Measurements from ENCODE around the gene PLCB2.

PLCB2 gene

DNA sequence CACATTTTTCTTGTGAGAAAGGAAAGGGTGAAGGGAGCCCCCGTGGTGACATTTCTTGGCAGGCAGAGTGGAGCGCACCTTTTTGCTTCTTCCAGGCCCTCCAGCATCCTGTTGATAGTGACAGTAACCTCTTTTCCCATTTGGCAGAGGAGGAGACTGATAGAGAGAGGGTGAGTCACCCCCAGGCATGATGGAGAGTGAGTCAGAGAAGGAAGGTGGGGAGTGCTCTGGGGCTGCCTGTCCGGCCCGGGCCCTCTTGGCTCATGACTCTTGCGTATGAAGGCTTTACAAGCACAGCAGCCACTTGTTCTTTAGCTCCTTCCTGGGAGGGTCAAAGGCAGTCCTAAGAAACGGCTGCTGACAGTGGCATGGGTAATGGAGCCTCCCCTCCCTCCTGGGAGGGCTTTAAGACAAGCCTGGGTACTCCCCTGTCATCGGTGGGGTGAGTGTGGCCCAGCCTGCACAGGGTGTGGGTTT, 40.9 kb downstream of the PLCB2 start:
- no peak for DNase-seq

- DNase-seq: no peak
These were observed 41.9 kb downstream of the PLCB2 start for GRCh38 chr15:40265875-40266274.

DNA sequence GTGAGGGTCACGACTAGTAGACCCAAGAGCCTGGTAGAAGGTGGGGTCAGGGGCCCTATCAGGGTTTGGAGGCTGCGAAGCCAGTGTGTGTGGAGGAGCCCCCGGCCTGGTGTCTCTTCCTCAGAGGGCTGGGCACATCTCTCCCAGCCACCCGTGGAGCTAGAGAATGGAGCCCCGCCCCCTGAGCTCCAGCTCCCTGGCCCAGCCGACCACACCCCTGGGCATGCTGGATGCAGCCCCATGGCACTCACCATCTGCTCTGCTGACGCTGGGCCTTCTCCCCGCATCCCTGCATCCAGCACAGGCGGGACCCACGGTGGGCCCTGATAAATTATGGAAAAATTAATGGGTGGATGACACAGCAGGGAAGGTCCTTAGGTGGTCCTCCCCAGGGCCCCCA, 42.4 kb downstream of the PLCB2 start:
- no peak for DNase-seq

DNA sequence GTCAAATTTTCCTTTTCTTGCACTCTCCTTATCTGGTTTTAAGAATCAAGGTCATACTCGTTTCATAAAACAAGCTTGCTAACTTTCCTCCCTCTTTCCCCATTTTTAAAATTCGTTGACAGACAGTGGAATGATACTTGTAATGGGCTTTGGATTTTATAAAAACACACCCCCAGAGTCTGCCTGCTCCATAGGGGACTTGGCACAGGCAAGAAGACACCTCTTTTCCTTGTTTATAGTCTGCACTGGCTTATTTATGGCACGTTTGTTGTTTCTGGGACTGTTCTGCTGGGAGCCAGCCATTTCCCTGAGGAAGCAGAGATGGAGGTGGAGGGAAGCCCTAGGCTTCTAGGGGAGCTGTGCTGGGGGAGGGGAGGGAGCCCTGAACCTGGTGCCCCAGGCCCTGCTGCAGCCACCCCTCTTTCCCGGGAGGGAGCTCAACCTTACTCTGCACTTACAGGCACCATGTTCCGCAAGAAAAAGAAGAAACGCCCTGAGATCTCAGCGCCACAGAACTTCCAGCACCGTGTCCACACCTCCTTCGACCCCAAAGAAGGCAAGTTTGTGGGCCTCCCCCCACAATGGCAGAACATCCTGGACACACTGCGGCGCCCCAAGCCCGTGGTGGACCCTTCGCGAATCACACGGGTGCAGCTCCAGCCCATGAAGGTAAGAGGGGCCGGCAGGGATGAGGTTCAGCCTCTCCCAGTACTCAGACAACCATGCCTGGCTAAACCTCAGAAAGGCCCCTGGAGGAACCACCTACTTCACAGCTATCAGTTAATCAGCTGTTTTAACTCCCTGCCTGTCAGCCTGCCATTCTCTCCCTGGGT, 43.2 kb downstream of the PLCB2 start:
- DNase-seq: no peak

DNA sequence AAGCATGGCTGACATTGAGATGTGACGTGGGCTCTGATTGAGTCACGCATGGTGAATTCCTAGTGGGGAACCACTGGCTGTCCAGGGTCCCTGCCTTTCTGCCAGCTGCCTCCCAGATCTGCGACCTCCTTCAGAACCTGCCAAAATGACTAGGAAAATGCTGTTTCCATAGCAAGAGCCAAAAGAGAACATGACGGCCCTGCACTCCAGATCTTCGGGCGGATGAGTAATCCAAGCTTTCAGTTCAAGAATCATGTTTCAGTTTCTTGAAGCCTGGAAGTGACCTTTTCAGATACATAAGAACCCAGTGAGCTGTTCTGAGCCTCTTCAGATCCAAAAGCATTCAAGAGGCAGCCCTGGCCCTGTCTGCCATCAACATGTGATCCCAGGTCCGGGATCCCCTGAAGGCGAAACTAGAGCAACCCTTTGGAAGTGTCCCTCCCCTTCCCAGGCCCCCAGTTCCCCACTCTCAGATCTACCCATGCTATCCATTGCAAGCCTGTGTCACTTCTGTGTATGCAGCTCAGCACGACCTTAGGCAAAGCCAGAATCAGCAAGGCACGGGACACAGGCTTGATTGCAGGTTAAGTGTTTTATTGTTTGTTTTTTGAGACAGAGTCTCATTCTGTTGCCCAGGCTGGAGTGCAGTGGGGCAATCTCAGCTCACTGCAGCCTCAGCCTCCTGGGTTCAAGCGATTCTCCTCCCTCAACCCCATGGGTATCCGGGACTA, 44.5 kb downstream of the PLCB2 start:
- DNase-seq: no peak

DNA sequence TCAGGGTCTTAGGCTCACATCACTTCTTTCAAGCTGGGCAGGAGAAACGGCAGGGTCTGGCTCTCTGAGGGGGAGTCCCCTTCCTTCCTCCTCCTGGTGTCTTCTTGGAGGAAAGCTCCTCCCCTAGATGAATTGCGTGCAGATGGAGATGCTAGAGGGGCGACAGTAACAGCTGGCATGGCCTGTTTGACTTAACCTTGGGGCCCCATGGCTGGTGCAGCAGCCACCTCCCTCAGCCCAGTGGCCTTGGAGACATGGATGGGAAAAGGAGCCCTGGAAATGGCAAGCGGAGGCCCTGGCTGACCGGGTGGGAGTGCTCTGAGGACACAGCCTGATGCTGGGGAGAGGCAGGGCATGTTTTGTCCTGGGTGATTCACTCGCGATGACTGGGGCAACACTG, 48.7 kb downstream of the PLCB2 start:
- DNase-seq: no peak

DNA sequence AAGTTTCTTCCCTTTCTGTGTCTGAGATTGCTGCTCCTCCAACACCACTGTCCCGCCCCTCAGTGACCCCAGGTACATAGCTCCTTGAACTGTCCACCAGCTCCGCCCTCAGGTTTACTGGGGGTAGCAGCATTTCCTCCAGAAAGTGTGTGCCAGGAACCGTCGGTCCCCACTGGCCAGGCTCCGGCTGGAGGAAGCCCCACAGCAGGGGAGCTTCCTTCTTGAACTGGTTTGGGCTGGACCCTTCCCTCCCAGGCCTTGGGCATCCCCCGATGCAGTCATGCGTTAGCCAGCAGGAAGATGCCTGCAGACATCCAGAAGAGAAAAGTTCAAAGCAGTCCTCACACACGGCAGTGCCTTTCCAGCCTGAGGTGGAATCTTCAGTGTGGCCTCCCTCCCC, 49.2 kb downstream of the PLCB2 start:
- no peak for DNase-seq

DNA sequence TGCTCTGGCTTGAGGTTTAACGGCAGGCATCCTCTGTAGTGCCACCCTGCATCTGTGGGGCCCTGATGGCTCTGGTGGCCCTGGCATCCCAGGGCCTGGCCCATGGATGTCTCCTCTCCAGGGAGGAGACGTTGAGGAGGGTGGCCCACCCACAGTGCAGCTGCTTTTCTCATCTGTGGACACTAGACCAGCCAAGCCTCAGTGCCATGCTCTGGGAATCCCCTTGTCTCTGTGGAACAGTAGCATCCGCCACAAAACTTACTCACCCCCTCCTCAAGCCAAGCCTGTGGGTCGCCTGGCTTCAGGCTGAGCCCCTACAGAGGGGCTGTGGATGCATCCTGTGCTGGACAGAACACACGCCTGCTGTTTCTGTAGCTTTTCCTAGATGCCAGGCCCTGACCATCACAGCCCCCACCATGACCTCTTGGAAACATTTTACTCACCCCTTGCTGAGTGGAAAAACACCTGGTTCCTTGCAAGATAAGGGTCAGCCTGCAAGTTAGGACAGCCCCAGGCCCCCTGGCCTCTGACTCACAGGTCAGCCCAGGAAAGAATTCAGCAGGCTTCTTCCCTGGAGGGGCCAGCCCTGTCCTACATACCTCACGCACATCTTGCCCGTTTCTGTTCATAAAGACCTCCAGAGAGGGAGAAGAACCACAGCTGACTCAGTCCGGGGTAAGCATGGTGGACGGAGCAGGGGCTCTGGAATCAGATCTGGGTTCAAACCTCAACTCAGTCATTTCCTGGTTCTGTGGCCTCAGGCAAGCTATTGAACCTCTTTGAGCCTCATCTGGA, 49.9 kb downstream of the PLCB2 start:
- DNase-seq: no peak

GRCh38 chr15:40256638-40257235, 51.0 kb downstream of the PLCB2 start:
- DNase-seq: no peak

DNA sequence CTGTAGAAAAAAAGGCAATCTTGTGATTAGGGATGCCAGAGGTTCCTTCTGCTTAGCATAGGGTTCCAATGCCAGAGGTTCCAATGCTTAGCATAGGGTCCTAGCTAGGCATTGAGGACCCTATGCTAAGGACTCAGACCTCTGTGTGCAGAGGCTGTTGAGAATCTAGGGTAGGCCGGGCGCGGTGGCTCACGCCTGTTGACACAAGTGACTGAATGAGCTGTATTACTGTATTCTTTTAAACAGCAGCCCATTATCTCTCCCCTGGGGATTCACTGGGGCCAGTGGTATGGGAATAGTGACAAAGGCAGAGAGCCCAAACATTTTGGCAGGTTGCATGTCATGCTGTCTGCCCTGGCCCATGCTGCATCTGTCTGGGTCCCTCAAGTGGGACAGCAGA, 52.7 kb downstream of the PLCB2 start:
- no peak for DNase-seq

GRCh38 chr15:40254452-40254851, 53.3 kb downstream of the PLCB2 start:
- DNase-seq: no peak

DNA sequence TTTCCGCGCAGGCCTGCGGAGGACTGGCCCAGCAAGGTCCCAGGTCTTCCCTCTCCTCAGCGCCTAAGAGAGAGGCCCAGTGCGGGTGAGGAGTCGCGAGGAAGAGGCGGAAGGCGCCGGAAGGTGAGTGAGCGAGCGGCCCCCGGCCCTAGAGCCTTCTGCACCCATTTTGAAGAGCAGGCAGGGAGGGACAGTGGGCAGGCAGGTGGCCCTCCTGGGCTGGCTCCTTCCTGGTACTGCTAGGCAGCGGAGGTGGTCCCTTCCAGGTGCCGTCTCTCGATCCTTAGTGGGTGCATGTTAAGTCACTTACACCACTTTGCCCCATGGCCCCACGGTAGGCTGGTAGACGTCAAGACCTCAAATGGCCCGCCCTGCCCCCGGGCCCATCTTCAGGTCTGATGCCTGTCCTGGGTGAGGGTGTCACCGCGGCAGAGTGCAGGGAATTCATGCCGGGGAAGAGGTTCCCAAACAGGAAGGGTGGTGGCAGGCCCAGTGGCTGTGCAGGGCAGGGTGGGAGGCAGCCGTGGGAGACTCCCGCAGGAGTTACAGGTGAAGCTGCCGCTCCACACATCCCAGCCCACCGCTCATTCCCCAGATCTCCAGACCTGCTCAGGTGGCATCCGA, 54.5 kb downstream of the PLCB2 start:
- DNase-seq: no peak

GRCh38 chr15:40252438-40253166, 55.1 kb downstream of the PLCB2 start:
- no peak for DNase-seq

DNA sequence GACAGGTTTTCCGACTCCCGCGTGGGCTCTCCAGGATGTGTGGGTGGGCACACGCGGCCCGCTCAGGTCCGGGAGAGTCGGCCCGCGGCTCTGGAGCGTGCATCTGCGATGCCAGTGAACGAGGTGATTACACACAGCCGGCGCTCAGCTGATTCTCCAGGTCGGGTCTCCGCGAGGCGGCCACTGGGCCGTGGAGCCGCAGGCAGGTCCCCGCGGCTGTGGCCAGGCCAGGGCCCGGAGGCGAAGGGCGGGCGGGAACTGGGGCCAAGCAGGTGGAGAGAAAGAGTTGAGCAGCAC, 55.6 kb downstream of the PLCB2 start:
- no peak for DNase-seq

- no peak for DNase-seq
These were observed 56.1 kb downstream of the PLCB2 start for GRCh38 chr15:40251486-40252140.

DNA sequence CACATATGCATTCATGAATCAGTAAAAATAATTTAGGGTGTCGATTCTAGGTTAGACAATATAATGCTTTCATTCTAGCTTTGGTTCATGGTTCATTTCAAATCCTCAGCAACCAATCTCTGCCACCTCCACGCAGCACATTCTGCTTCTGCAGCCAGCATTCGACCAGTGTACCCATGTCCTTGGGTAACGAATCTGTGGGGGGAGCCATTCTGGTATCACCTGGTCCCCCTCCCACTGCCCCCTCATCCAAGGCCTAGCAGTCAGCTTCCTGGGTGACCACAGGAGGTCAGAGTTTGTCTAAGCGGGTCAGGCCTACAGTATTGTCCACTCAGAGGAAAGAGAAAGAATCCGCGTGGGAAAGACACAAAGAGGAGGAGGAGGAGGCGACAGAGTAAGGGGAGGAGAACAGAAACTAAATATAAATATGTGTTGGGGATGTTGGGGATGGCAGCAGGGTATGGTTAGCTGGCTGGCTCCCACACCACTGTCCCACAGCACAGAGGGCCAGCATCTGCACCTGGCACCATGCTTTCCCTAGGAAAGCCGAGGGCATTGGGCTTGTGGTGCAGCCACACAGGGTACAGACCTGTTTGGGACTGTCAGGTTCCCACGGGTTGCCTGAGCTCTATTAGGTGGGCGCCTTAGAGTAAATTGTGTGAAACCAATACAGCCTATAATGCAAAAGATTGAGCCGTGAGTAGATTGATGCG, 56.8 kb downstream of the PLCB2 start:
- DNase-seq: no peak

DNA sequence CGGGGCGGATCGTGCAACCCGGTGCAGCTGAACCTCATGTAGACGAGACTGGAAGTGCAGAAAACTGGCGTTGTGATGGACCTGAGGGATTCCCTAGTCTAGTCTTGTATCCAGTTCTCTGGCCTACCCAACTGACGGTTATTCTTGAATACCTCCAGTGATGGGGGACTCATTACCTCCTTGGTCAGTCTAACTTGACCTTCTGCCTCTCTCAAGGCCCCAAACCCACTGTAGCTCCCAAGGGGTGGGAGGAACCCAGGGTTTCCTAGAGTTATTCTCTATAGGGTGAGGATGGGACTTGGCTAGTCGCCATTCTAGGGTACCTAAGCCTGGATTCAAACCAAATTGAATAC, 57.5 kb downstream of the PLCB2 start:
- DNase-seq: no peak

DNA sequence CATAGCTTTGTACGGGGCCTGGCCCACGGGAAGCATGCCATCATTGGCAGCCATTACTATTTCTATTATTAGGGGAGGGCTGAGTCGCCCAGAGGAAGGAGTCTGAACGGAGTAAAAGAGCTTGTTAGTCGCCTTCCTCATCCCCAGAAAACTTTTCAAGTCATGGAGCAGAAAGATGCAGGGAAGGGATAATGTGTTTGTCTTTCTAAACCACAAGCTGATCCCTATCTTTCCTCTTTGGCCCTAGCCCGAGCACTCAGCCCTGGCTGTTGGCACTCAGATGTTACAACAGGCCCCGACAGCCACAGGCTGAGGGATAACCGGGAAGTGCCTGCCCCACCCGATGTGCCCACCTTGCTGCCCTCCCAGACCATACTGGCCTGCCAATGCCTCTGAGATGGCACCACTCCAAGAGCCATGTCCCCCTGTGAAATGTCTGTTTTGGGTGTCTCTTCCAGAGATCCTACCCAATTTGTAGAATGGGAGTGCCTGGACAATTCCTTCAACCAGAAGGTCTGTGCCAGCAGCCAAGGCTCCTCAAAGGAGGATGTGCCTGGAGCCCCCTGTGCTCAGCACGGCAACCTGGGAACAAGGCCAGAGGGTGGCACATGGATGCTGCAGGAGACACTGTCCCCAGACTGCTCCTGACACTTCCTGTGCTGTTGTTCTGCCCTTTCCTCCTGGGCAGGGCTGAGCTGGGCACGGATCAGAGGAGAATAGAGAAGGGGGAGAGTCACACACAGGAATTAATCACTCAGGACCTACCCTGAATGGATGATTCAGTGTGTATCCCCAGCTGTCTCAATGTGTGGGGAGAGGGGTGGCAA, 58.0 kb downstream of the PLCB2 start:
- DNase-seq: no peak

DNA sequence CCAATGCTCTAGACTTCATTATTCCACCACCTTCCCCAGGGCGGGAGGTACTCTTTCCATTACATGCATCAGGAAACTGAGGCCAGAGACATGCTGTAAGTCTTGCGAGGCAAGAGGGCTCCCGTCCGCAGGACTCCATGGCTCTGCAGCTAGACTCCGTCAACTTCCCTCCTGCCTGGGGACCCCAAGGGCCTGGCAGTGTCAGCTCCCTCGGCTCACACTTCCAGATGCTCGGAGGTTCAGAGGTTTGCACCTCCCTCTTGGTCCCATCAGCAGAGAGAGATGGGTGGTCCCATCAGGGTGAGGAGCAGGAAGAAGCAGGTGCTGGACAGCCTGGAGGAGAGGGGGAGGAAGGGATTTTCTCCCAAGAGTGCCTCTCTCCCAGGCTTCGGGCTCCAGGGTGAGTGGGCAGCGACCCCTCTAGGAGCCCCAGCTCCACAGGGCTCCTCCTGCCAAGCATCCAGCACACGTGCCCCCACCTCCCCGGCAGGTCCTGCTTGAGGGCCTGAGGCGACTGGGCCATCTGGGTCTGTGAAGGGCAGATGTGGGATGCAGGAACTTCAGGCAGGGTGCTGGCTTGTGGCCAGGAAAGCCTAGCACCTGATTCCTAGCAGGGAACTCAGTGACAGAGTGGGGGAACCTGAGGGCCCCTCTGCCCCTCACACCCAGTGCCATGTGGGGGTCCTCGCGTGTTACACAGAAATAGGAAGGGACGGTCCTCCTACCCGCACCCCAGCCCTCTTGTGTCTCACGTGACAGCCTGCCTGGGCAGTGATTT, 59.5 kb downstream of the PLCB2 start:
- DNase-seq: no peak
